GM12864 (cell line): ENCODE measurements around the gene ADGRE3.
A peak's percentile ranks its signal among the peaks of the same experiment; 100 is the strongest.
"Not testable (repeated sequence)": the region's sequence is repeated elsewhere in the genome, so short reads cannot be mapped to it uniquely, and the experiment has no call there.

Experiments used
- DNase-seq: peaks from one replicate; pipeline ENCODE4 v3.0.0-alpha.2; 2011; ENCODE audit warnings: low read depth
- H3K4me3 ChIP-seq: 2 replicates; pipeline ENCODE4 v1.5.1; 2011; ENCODE audit warnings: mild to moderate bottlenecking, low read depth, low read length, control low read depth
- CTCF ChIP-seq: IDR thresholded peaks from 2 replicates; pipeline ENCODE4 v1.5.1; 2011; ENCODE audit warnings: low read depth, mild to moderate bottlenecking, moderate library complexity, low read length, control low read depth, inconsistent platforms; ENCODE audit errors: missing control alignments

Gene ADGRE3

DNA sequence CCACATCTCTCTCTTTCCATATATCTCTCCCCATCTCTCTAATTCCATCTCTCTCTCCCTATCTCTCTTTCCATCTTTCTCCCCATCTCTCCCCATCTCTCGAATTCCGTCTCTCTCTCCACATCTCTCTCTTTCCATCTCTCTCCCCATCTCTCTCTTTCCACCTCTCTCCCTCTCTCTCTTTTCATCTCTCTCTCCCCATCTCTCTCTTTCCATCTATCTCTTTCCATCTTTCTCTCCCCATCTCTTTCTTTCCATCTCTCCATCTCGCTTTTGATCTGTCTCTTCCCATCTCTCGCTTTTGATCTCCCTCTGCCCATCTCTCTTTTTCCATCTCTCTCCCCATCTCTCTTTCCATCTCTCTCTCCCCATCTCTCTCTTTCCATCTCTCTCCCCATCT, 25.6 kb downstream of the ADGRE3 start:
- DNase-seq, result no peak
- no peak for TF ChIP-seq CTCF
- no peak overlapping the region for H3K4me3 ChIP-seq

DNA sequence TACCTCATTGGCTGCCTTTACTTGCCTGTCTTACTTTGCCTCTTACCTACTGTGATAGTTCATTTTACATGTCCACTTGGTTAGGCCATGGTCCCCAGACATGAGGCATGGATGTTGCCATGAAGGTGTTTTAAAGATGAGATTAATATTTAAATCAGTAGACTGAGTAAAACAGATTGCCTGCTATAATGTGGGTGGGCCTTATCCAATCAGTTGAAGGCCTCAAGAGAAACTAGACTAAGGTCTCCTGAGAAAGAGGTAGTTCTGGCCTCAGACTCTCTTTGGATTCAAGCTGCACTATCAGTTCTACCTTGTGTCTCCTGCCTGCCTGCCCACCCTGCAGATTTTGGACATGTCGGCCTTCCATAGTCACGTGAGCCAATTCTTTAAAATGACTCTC, 26.1 kb downstream of the ADGRE3 start:
- no peak overlapping the region for H3K4me3 ChIP-seq
- no peak for DNase-seq
- TF ChIP-seq CTCF, result no peak

GRCh38 chr19:14639536-14640277, 34.9 kb downstream of the ADGRE3 start:
- TF ChIP-seq CTCF, result no peak

GRCh38 chr19:14632286-14632685, 42.4 kb downstream of the ADGRE3 start:
- DNase-seq, result peak; percentile 21
- H3K4me3 ChIP-seq, result no peak overlapping the region
- TF ChIP-seq CTCF, result no peak

More at GRCh38 chr19:14639536-14640277, 34.9 kb downstream of the ADGRE3 start:
- no peak for DNase-seq
- no peak overlapping the region for H3K4me3 ChIP-seq

DNA sequence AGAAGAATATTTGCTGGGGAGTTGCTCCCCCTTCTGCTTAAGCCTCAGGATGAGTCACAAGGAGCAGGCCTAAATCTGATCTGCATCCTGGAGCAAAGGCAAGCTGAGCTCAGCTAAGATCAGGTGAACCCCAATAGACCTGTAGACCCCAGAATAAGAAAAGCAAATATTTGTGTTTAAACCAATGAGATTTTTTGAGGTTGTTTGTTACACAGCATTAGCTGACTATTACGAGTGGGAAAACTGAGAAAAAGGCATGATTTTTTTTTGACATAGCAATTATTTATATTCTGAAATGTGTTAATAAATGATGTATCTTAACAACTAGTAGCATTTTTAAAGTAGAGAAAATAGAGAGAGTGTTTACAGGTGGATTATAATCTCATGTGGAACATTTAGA, 45.1 kb downstream of the ADGRE3 start:
- H3K4me3 ChIP-seq, result no peak overlapping the region
- no peak for TF ChIP-seq CTCF
- no peak for DNase-seq

GRCh38 chr19:14624491-14624890, 50.2 kb downstream of the ADGRE3 start:
- H3K4me3 ChIP-seq, DNase-seq: not testable (repeated sequence)

- TF ChIP-seq CTCF, result no peak
- H3K4me3 ChIP-seq, result no peak overlapping the region
- no peak for DNase-seq
These were observed 55.2 kb downstream of the ADGRE3 start for GRCh38 chr19:14619404-14619803.
